Naive thymus-derived CD8-positive, alpha-beta T cell (primary cell): ENCODE results near the gene CTBP2. TPM values are rescaled to one million over a fixed set of nuclear protein-coding genes. Genes with fewer than 3 reads are reported as not detected.
"Not testable (repeated sequence)": the region's sequence is repeated elsewhere in the genome, so short reads cannot be mapped to it uniquely, and the experiment has no call there.

Experiments used
- ATAC-seq, 2 donors: fragments of 150-1000 bp; cut with Tn5 transposase in 1 of 2; sonication (Bioruptor Pico), chemical (Tn5 transposase) in 1 of 2; 1 replicate in 1 of 2; 2 replicates in 1 of 2; pipeline ENCODE4 v1.10.0; 2021; ENCODE audit warnings: mild to moderate bottlenecking in 2 of 2, moderate library complexity in 2 of 2
- POLR2A ChIA-PET: fragments of 350-600 bp; sonication (Branson Sonifier 250); formaldehyde crosslinking; loops from one replicate; lab custom pipeline; 2021; ENCODE audit warnings: antibody characterized with exemption; lab: Charles Lee
- DNase-seq, 10 donors: peaks; one replicate each; pipeline versions ENCODE4 v3.0.0 to v3.0.0-alpha.2; 2020 to 2022
- H3K27ac Mint-ChIP-seq, 10 donors: one replicate each; pipeline ENCODE4 v1.8.0; 2020 to 2022; ENCODE audit warnings: mild to moderate bottlenecking in 10 of 10, mixed read lengths in 10 of 10, moderate library complexity in 4 of 10, inconsistent platforms in 1 of 10
- H3K27me3 Mint-ChIP-seq, 5 donors: one replicate each; pipeline ENCODE4 v1.8.0; 2021 to 2022; ENCODE audit warnings: mixed read lengths in 5 of 5
- H3K36me3 Mint-ChIP-seq, 3 donors: one replicate each; pipeline ENCODE4 v1.8.0; 2020 to 2022; ENCODE audit warnings: mixed read lengths in 3 of 3, mild to moderate bottlenecking in 2 of 3, inconsistent platforms in 1 of 3
- H3K4me1 Mint-ChIP-seq, 4 donors: one replicate each; pipeline ENCODE4 v1.8.0; 2021 to 2022; ENCODE audit warnings: mixed read lengths in 4 of 4
- H3K4me3 Mint-ChIP-seq, 10 donors: one replicate each; pipeline ENCODE4 v1.8.0; 2020 to 2022; ENCODE audit warnings: mild to moderate bottlenecking in 10 of 10, mixed read lengths in 10 of 10, moderate library complexity in 6 of 10, inconsistent platforms in 1 of 10
- H3K9me3 Mint-ChIP-seq, 9 donors: one replicate each; pipeline ENCODE4 v1.8.0; 2020 to 2022; ENCODE audit warnings: mixed read lengths in 9 of 9, mild to moderate bottlenecking in 3 of 9, inconsistent platforms in 1 of 9, moderate library complexity in 1 of 9
- polyA plus RNA-seq, 3 donors: library from polyadenylated mRNA; unstranded; fragments of 300-500 nt; fragmentation: Illumina TruSeq; gene quantifications; one replicate each; pipeline ENCODE4 v1.2.3, GENCODE V29; 2021
- total RNA-seq, 8 experiments: library from RNA in 2 of 8; stranded (reverse) in 2 of 8; gene quantifications; one replicate each; pipeline ENCODE4 v1.2.3 and lab custom pipeline; 2021 to 2026

Gene CTBP2
- total and polyA plus RNA-seq, 5 experiments from 2014 or later = 0.05 to 3.1 (median 0.42) TPM

DNA sequence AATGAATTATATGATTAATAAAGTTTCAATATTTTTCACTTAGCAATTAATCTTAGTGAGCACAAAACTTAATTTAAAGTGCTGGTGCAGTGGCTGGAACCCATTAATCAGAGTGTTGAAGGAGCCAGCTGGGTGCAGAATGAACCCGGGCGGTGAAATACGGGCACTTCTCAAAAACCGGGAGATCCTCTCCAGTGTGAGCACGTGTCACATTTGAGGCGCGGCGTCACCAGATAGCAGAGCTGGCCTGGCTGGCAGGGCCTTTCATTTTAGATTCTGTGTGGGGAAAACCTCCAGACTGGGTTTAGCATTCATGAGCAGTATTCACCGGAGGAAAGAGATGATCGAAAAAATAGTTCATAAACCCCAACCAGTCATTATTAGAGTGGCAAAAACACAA lies 34.5 kb upstream of the CTBP2 start:
- Mint-ChIP-seq H3K4me3 (no peak overlapping the region), H3K27ac (no peak overlapping the region), H3K4me1 (no peaks in the 10 kb centered on the region), H3K9me3 (no peaks in the 10 kb centered on the region), H3K27me3 (peaks cover 3 to 18% (median 6%) of the 10 kb centered on the region in 5 donors), H3K36me3 (no peaks in the 10 kb centered on the region)
- POLR2A ChIA-PET = no interaction called here
- ATAC-seq (no peak), DNase-seq (no peak)

DNA sequence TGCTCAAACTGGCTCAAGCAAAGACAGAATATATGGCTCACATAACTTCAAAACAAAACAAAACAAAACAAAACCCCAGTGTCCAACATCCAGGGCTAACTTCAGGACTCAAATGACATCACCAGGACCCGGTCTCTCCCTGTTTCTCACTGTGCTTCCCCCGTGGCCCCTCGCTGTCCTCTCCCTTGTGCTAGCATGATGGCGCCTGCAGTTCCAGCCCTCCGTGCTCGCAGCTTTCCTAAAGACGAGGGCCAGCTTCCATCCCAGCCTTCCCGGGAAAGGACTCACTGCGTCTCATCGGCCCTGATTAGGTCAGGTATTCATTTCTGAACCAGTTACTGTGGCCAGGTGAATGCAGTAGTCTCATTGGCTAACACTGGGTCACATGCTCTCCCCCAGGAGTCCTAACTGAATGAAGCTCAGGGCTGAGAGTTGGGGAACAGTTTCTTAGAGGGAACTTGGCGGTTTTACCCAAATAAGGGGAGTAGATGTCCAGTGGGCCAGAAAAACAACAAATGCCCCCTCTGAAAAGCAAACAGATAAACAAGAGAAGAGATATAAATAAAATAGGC lies 33.0 kb upstream of the CTBP2 start:
- no peak for ATAC-seq
- Mint-ChIP-seq H3K4me1 (no peaks in the 10 kb centered on the region), H3K36me3 (no peaks in the 10 kb centered on the region), H3K4me3 (no peak overlapping the region), H3K9me3 (no peaks in the 10 kb centered on the region), H3K27me3 (peaks cover 3 to 20% (median 6%) of the 10 kb centered on the region in 5 donors), H3K27ac (no peak overlapping the region)
- POLR2A ChIA-PET = no interaction called here
- DNase-seq = no peak

DNA sequence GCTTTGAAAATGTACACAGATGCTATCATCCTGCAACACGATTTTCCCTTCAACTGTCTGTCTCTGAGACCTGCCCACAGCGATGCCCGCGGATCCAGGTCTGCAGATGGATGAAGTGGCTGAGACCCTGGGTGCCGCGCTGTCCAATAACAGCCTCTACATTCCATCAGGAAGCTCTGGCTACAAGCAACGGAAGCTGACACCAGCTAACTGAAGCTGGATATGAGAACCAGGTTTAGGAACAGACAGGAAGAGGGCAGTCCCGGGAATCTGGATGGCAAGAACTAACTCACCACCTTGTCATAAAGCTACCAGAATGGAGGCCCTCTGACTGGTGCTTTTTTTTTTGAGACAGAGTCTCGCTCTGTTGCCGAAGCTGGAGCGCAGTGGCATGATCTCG lies 32.3 kb upstream of the CTBP2 start:
- no peak overlapping the region for H3K4me3 Mint-ChIP-seq
- peaks cover 0 to under 1% (median 0%) of the 10 kb centered on the region in 9 donors for H3K9me3 Mint-ChIP-seq
- ATAC-seq = no peak
- no peaks in the 10 kb centered on the region for H3K4me1 Mint-ChIP-seq
- no peaks in the 10 kb centered on the region for H3K36me3 Mint-ChIP-seq
- DNase-seq = no peak
- no peak overlapping the region for H3K27ac Mint-ChIP-seq
- peaks cover 2 to 27% (median 10%) of the 10 kb centered on the region in 5 donors for H3K27me3 Mint-ChIP-seq
- POLR2A ChIA-PET = no interaction called here

DNA sequence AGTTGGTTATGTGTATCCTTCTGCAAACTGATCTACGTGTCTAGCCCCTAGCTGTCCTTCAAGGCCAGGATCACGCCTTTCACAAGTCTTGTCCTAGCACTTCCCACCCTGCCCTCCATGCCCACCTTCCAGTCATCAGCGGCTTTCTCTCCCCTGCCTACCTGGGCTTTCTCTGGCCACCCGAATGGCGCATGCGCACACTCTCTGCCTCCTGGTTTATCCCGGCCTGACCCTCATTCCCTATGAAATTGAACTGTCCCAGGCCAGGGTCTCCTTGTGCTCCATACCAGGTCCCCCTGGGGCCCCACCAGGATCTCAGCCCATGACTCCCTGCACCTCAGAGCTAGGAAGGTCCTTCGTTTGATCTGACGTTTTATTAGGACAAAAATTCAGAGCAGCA lies 31.6 kb upstream of the CTBP2 start:
- DNase-seq = no peak
- ATAC-seq = no peak
- H3K4me1 Mint-ChIP-seq = no peaks in the 10 kb centered on the region
- peaks cover 2 to 27% (median 10%) of the 10 kb centered on the region in 5 donors for H3K27me3 Mint-ChIP-seq
- H3K36me3 Mint-ChIP-seq = no peaks in the 10 kb centered on the region
- peaks cover 0 to 3% (median 0%) of the 10 kb centered on the region in 9 donors for H3K9me3 Mint-ChIP-seq
- POLR2A ChIA-PET = no interaction called here
- H3K4me3 Mint-ChIP-seq = no peak overlapping the region
- peak overlapping the region in 1 of 10 donors; percentile 92 for H3K27ac Mint-ChIP-seq

DNA sequence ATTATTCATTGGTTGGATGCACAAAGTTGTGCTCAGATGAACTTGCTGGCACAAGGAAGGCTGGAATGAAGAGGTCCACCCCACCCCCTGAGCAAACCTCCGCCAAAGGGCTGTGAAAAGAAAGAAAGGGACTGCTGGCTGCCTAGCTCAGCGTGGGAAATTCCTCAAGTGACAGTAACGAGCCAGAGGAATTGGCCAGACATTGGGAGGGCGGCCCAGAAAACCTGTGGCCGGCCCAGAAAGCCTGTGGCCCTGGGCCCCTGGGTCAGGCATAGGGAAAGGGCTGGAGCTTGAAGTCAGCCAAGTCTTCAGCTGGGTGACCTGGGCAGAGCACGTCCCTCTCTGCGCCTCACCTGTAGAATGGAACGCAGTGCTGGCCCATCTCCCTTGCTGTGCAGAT lies 30.6 kb upstream of the CTBP2 start:
- no peak for ATAC-seq
- Mint-ChIP-seq H3K4me3 (no peak overlapping the region), H3K27ac (no peak overlapping the region), H3K4me1 (no peaks in the 10 kb centered on the region), H3K36me3 (no peaks in the 10 kb centered on the region), H3K27me3 (peaks cover 4 to 30% (median 10%) of the 10 kb centered on the region in 5 donors), H3K9me3 (peaks cover 0 to 3% (median 0%) of the 10 kb centered on the region in 9 donors)
- no peak for DNase-seq
- POLR2A ChIA-PET = no interaction called here

DNA sequence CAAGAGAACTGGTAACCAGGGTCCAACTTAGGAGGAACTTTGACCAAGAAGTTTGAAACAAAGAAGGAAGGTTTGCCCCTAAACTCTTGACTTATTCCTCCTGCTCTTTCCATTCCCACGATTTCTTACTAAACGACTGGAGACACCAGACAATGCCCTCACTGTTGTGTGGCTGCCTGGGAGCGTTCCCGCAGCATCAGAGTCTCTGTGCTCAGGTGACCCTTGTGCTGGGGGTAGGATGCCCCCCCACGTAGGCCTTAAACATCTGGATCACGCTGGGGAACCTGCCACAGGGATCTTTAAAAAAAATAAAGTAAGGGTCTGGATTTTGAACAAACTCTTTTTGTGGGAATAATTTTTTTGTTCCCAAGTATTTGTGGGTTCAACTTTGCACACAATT lies 30.1 kb upstream of the CTBP2 start:
- no peak for DNase-seq
- Mint-ChIP-seq H3K27ac (no peak overlapping the region), H3K9me3 (peaks cover 0 to 6% (median 0%) of the 10 kb centered on the region in 9 donors), H3K4me1 (no peaks in the 10 kb centered on the region), H3K27me3 (peaks cover 7 to 33% (median 15%) of the 10 kb centered on the region in 5 donors), H3K4me3 (no peak overlapping the region), H3K36me3 (peaks cover 0 to 3% (median 0%) of the 10 kb centered on the region in 3 donors)
- no peak for ATAC-seq
- POLR2A ChIA-PET = no interaction called here

DNA sequence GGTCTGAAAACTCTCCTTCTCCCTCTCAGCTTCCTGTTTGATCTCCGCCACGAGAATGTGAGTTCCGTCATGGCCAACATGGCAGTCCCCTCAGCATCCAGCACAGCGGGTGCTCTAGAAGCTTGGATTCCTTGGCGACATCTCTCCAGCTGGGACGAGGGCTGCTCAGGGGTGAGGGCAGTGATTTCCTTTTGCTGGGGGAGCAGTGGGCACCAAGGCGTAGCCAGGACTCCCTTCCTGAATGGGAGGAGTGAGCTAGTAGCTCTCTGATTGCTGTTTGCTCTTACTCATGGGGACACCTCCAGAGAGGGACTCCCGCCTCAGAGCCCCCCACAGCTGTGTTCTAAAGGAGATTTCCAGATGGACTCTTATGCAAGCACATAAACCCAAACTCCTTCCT lies 28.8 kb upstream of the CTBP2 start:
- peaks cover 9 to 38% (median 18%) of the 10 kb centered on the region in 5 donors for H3K27me3 Mint-ChIP-seq
- DNase-seq = no peak
- peak overlapping the region in 1 of 10 donors; percentile 40 for H3K27ac Mint-ChIP-seq
- peaks cover 0 to 10% (median 0%) of the 10 kb centered on the region in 9 donors for H3K9me3 Mint-ChIP-seq
- peaks cover 0 to 7% (median 0%) of the 10 kb centered on the region in 3 donors for H3K36me3 Mint-ChIP-seq
- H3K4me1 Mint-ChIP-seq = no peaks in the 10 kb centered on the region
- H3K4me3 Mint-ChIP-seq = no peak overlapping the region
- POLR2A ChIA-PET = no interaction called here
- no peak for ATAC-seq

DNA sequence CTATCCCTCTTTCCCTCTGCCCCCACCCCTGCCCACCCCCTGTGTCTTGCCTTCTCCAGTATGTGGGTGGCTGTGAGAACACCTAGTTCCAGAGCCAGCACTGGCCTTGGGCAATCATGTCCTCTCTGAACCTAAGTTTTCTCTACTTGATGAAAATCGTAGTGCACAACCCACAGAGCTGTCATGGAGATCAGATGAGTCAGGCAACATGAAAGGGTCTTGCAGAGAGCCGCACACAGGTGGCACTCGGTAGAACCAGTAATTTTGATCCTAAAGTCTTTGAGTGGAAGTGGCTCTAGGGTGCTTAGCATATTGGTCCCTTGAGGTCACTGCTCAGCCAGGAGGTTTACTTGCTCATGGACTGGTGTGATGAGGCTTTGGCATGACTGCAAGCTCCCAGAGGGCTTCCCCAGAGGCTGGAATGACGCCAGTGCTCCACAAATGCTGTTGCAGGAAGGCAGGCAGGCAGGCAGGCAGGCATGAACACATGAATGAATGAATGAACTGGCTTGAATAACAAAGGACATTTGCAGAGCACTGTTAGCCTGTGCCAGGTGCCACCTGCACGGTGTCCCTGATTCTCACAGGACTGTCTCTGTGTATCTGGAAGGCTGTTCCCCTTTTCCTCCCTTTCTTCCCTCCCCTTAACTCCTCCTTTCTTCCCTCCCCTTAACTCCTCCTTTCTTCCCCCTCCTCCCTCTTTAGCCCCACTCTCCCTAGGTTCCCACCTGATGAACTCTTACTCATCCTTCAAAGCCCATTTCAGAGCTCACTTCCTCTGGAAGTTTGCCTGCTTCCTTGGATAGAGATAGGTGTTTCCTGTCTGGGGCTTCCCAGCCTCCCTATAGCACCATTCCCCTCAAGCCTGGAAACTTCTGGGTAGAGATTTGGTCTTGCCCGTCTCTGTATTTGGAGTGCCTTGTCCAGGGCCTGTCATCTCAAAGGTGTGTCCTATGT lies 27.2 kb upstream of the CTBP2 start:
- peaks cover 0 to 15% (median 0%) of the 10 kb centered on the region in 3 donors for H3K36me3 Mint-ChIP-seq
- ATAC-seq = no peak
- H3K4me1 Mint-ChIP-seq = no peaks in the 10 kb centered on the region
- H3K9me3 Mint-ChIP-seq = peaks cover 0 to 15% (median 0%) of the 10 kb centered on the region in 9 donors
- no peak overlapping the region for H3K4me3 Mint-ChIP-seq
- no peak for DNase-seq
- H3K27ac Mint-ChIP-seq = peak overlapping the region in 1 of 10 donors; percentile 65
- peaks cover 12 to 40% (median 31%) of the 10 kb centered on the region in 5 donors for H3K27me3 Mint-ChIP-seq
- POLR2A ChIA-PET = no interaction called here

DNA sequence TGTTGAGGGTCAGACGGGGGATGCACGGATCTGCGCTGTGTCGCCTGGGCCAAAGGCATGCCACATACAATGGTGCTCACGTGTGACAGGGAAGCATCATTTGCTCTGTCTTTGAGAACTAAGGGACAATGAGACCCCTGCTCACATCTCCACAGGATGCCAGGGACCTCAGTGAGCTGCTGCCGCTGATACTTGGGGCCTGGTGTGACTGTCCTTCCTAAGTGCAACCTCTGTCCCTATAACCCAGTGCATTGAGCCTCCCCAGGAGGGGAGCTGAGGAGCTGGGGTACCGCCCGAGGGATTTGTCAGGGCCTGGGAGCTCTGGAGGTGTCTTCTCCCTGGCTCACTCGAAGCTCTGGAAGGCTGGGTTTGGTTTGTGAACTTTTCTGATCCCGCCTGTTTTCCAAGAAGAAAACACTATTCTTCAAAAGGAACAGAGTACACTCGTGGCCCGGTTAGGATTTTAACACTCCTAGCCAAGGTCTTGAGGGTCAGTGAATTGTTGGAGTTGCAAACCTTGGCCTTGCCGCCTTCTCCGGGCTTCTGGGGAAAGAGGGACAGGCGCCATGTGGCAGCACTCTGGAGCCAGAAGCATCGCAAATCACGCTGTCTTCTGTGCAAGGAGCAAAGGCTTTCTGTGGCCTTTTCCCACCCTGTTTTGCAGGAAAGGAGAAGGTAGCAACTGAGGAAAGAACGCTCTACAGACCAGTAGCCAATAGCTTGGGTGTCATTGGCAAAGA lies 26.2 kb upstream of the CTBP2 start:
- Mint-ChIP-seq H3K4me3 (no peak overlapping the region), H3K27ac (no peak overlapping the region), H3K9me3 (peaks cover 0 to 24% (median 0%) of the 10 kb centered on the region in 9 donors), H3K4me1 (no peaks in the 10 kb centered on the region), H3K27me3 (peaks cover 12 to 49% (median 27%) of the 10 kb centered on the region in 5 donors), H3K36me3 (peaks cover 0 to 15% (median 0%) of the 10 kb centered on the region in 3 donors)
- POLR2A ChIA-PET = no interaction called here
- ATAC-seq = no peak
- no peak for DNase-seq

DNA sequence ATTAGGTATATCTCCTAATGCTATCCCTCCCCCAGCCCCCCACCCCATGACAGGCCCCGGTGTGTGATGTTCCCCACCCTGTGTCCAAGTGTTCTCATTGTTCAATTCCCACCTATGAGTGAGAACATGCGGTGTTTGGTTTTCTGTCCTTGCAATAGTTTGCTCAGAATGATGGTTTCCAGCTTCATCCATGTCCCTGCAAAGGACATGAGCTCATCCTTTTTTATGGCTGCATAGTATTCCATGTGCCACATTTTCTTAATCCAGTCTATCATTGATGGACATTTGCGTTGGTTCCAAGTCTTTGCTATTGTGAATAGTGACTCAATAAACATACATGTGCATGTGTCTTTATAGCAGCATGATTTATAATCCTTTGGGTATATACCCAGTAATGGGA lies 18.7 kb upstream of the CTBP2 start:
- H3K4me3 Mint-ChIP-seq, POLR2A ChIA-PET, DNase-seq, H3K27ac Mint-ChIP-seq, H3K4me1 Mint-ChIP-seq, ATAC-seq: not testable (repeated sequence)
- peaks cover 11 to 33% (median 28%) of the 10 kb centered on the region in 5 donors for H3K27me3 Mint-ChIP-seq
- peaks cover 0 to 59% (median 13%) of the 10 kb centered on the region in 9 donors for H3K9me3 Mint-ChIP-seq
- H3K36me3 Mint-ChIP-seq = peaks cover 0 to 18% (median 0%) of the 10 kb centered on the region in 3 donors

DNA sequence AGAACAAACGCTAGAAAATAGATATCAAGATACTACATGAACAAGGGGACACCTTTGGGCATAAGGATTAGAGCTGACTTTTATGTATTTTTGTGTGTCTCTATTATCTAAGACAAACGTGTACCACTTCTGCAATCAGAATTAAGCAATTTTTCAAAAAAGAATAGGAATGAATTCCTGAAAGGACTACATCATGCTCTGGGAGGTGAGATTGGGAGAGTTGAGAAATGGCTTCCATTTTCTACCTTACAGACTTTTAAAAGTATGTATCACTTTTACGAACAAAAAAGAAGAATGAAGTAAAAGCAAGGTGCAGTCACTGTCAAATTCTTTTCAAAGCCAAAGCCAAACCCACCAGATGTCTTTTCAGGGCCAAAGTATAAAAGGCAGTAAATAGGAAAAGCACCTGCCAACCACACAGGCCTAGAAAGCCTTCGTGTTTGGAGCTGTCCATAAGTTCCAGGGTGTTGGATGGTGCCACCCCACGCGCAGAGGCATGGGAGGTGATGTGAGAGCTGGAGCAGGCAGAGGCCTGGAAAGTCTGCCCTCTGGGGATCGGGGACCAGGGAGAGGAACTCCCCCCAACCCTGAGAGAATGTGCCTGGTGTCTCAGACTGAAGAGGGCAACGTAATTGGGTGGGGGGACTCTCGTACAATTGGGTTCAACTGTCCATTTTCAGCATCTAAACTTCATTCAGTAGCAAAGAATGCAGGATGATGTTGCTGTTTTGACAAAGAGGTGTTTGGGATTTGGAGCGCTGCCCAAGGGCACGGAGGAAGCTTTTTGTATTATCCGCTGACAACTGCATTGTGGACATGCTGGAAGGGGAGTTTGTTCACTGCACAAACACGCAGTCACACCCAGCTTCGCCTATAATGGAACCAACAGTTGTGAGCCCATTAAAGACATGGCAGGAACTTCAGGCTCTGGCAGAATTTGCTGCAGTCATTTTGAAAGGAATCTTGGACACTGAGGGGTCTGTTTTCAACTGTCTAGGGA lies 17.6 kb upstream of the CTBP2 start:
- ATAC-seq = no peak
- Mint-ChIP-seq H3K4me3 (no peak overlapping the region), H3K27ac (peak overlapping the region in 1 of 10 donors; percentile 36), H3K4me1 (no peaks in the 10 kb centered on the region), H3K9me3 (peaks cover 0 to 53% (median 13%) of the 10 kb centered on the region in 9 donors), H3K27me3 (peaks cover 10 to 32% (median 20%) of the 10 kb centered on the region in 5 donors), H3K36me3 (peaks cover 0 to 9% (median 0%) of the 10 kb centered on the region in 3 donors)
- DNase-seq = no peak
- POLR2A ChIA-PET = no interaction called here
